CD4-positive, alpha-beta T cell treated with Interleukin-15 for 4 hours (primary cell): Measurements from ENCODE around the gene THSD7A.

Experiments
- DNase-seq: peaks from one replicate; pipeline ENCODE4 v3.0.0-alpha.2; 2020; ENCODE audit warnings: low spot score

Gene THSD7A

DNA sequence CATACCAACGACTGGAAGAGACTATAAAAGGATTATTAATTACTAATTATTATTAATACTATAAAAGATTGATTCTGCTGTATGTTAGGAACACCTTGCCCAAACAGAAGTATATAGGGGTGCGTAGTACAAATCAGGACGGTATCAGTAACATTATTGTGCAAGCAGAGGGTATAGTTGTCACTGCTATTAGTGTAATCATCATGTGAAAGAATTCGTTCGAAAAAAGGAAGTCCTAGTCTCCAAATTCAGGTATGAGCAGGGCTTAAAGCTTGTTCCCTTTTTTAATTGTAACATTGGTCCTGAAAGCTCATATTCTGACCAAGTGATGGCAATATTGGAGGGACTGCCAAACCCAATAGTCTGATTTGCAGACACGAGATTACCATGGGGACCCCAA lies 81.8 kb downstream of the THSD7A start:
- DNase-seq: no peak

DNA sequence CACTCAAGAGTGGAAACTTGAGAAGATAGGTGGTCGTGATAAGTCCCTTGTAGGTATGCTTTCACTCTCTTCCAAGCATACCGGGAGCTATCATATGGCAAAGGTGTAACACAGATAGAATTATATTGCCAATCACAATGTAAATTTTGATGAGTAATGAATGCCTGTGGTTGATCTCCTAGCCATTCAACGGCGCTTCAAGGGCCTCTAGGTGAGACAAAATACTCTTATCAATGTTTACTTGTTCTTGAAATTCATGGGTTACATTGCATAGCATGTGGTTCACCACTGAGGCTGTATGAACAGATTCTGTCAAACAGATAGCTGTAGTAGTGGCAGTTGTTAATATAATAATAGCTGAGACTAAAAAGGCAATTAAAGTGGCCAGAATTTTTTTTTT lies 82.4 kb downstream of the THSD7A start:
- DNase-seq: no peak

DNA sequence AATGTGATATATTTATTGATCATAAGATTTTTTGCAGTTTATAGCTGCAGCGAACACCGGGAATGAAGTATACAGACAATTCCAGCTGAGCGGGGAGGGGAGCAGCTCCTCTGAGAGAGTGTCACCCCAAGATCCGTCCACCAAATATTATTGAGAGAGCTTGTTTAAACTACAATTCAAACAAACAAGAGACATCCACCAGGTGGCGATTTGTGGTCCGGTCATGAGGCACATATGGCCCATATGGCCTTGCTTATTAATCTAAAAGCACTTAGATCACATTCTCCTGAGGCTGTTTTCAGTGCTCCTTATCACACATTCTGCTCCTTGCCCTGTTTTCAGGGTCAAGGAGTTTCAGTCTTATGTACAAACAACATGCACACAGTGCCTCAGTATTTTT lies 83.1 kb downstream of the THSD7A start:
- DNase-seq: no peak

DNA sequence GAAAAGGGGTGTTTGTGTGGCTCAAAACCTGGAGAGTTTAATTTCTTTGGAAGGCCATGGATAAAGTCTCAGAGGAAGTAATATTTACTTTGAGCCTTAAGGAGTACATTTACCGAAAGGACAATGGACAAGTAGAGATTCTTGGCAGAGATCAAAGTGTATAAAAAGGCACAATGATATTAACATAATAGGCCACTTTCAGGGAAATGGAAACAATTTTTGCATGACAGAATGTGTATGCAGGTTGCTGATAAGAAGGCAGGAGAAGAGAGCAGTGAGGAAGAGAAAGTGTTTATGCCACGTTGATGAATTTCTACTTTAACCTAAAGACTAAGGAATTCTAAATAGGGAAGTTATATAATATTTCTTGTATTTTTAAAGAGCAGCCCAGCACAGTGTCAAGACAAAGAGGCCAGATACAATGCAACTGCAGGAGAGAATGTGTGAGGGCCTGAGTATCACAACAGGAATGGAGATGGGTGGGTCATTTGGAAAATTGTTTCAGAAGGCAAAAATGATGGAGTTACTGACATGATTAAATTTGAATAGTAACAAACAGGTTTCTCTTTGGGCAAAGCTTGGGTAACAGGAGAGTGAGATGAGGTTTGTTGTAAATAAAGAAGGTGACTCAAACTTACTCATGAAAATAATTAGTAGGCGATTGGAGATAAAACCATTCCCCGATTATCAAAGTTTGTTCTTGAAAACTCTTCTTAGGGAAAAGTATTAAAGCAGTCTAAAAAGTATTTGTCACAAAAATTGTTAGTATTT lies 84.1 kb downstream of the THSD7A start:
- no peak for DNase-seq

DNA sequence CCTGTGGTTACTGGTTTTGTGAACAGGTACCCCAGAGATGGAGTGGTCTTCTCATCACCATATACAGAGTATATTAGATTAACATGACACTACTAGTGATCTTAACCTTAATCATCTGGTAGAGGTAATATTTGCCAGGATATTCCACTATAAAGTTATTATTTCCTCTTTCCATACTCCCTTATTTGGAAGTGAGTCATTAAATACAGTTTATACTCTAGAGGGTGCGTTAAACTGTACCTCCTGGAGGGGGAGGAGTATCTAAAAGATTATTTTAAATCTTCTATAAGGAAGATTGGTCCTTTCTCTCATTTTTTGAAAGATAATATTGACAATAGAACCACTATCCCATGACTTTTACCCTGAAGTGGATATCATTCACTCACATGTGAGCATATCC lies 85.4 kb downstream of the THSD7A start:
- no peak for DNase-seq

DNA sequence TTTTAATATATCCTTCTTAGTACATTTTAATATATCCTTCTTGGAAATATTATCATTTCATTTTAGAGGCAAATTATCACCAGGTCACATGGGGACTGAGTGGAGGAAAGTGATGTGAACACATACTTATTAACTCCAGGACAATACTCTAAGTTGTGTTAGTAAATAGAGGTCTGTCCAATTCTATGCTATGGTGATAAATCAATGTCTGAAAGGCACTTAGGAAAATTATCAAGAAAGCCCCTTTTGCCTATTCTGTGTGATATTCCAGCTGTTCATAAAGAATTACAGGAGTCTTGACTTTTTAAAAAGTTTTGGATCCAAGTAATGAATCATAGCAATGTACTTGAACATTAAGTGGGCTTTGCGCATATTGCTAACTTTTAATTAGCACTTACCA lies 88.5 kb downstream of the THSD7A start:
- DNase-seq: no peak

DNA sequence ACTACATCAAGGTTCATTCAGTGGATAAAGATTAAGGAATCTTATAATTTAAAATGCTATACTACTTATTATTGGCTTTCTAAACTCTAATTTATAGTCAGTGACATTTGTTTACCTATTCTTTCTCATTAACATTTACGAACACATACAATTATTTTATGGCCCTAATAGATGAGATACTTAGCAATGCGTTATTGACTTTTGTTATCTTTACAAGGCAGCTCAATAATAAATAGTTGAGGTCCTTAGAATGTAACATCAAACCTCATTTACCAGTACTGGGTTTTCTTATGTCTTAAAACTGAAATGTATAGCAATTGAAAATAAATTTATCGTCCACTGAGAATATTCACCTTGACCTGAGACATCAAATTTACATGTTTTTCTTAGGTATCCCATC lies 89.0 kb downstream of the THSD7A start:
- no peak for DNase-seq

DNA sequence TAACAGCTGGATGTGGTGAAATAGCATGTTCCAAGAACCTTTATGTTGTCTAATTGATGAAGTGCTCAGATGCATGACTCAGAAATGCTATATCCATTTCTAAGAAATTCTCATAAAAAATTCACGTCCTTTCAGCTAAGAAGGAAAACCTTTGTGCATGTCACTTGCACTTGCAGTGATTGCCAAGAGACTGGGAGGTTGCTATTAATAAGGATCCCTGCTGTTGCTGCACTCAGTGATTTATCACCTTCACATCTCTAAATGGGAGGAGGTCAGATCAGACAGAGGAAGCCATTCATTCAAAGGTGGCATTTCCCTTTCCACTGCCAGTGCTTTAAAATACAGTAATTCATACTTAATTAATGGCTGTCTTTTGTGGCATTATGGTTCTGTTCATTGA lies 89.5 kb downstream of the THSD7A start:
- no peak for DNase-seq

DNA sequence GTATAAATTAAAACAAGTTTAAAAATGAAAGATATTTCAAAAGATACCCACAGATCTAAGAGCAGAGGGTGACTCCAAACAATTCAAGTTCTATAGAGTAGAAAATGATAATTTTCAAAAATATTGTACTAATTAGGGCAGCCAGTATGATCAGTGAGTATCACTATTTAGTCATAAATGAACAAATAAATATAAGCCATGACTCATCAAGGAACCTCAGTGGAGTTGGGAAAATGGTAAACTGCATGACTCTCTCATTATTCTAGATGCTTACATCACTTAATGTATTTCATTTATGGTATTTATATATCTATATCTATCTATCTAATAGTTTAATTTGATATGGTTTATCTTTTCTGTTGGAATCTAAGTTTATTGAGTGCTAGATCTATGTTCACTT lies 94.3 kb downstream of the THSD7A start:
- DNase-seq: no peak

DNA sequence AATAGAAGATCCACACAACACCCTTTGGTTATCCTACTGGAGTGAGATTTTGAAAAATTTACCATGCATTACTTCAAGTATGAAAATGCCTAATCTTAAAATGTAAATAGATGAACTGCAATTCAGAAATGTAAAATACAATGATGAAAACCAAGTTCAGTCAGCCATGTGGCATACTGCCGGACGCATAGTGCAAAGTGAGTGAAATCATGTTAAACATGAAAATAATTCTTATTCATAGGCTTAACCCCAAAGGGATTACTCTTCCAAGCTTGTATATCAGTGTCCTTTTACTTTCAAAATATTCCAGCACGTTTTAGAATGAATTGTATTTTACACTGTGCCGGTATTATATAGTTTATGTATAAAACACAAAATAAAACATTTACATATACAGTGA lies 99.8 kb downstream of the THSD7A start:
- no peak for DNase-seq

DNA sequence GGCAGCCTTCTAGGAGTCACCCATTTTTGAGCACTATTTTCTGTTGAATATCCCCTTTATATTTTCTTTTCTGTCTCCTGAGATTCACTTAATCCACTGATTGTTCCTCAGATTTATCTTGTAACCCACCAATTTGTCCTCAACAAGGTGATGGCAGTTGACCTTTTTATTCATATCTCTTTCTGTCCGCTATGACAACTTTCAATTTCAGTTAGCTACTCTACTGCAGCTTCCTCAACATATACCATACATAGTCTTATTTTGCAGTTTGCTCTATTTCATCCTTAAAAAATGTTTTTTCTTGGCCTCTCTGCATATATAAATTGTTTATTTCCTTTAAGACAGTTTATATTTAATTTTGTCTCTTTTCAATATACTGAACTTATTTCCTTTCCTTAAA lies 101.3 kb downstream of the THSD7A start:
- no peak for DNase-seq

DNA sequence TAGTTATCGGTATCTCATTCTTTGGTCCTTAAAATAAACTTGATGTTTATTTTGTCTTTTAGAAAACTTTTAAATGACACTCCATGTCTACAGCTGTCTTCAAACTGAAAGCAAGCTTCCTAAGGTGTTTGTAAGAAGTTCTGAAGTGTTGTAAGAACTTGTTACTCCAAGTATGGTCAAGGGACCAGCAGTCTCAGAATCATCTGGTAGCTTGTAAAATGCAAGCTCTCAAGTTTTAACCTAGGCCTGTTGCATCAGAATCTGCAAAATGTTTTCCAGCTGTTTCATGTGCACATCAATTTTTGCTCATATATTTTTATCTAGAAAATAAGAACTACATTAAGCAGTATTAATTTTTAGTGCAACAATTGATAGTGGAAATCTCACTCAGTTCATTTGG lies 104.1 kb downstream of the THSD7A start:
- no peak for DNase-seq

DNA sequence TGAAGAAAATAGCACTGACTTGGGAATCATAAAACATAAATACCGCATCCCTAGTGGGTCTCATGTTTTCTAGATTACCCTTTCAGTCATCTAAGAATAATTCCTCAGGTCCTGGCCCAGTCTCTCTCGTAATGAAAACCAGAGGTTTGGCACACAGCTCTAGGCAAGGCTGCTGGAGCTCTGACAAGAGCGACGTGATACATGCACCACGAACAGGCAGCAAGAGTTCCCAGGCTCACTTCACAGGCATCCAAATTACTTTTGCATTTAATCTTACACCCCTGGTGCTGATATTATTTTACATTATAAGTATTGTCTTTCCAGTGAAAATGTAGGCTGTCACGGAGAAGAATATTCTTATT lies 105.2 kb downstream of the THSD7A start:
- DNase-seq: no peak

DNA sequence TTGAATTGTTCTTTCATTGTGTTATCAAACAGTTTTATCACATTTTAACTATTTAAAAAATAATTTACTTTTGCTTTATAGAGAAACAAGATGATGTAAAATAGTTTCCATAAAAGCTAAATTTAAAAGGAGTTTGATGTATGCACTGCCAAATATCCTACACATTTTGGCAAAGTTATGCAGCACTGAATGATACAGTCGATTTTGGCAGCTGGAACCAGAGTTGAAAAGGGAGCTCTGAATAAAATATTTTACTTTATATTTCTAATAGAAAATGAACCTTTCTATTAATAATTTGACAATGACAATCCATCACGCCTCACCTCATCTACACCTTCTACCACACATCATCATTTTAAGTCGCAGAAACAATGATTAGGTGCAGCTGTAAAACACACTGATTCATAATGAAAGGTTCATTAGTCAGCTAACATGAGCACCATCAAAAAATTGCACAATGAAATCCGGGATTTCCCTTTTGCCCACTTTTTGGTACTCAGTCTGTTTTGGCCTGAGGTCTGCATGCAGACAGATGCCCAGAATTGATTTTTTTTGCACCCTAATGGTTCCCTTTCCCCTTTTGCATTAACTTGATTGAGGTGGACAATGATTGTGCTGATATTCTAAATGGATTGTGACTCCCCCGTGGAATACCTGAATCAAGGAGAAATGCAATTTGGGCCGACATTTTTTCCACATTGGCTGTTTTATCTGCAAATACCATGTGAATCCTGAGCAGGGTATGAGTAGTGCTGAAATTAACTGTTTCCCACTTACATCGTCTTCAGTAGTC lies 105.8 kb downstream of the THSD7A start:
- DNase-seq: no peak

DNA sequence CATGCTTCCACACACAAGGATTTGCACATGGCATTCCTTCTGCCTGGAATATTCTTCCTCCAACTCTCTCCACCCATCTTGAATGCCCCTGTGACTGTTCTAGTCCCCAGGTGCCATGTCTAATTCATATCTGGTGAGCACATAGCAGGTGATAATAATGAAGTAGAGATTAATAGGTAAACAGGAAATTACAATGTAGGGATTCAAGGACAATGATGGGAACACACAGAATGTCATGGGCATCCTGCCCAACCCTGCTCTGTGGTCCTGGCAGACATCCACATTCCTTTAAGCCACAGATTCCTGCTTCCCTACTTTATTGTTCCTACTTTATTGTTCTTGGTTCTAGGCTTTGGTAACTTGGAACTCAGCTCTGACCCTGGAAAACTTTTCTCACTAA lies 115.8 kb downstream of the THSD7A start:
- no peak for DNase-seq

DNA sequence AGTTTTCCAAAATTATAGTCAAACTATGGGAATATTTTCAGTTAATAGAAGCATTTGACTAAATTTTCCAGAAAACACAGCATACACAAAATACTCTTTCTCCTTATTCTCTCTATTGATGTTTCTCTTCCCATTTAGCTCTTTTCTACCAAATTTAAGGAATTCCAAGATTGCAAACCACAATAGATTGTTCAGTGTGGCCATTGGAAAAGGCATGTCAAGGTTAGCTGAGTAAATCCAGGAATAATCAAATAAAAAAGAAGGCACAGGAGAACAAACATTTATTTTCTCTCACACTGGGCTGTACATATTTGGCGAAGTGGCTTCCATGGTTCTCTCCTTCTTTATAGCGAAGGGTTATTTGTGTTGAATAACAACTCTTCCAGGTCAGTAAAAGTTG lies 117.3 kb downstream of the THSD7A start:
- DNase-seq: no peak

DNA sequence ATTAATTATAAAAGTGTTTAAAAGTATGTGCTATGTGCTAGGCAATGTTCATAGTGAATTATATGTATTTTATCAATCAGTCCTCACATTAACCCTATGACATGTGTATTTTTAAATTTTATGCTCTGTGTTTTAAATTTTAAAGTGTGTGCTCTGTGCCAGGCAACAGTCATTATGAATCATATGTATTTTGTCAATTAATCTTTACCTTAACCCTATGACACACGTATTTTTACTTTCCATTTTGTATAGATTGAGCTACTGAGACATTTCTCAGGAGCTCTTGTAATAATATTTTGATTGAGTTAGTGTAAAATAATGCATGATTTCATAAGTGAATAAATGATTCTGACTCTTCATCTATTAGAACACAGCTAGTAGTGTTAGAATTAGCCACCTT lies 117.8 kb downstream of the THSD7A start:
- DNase-seq: no peak

DNA sequence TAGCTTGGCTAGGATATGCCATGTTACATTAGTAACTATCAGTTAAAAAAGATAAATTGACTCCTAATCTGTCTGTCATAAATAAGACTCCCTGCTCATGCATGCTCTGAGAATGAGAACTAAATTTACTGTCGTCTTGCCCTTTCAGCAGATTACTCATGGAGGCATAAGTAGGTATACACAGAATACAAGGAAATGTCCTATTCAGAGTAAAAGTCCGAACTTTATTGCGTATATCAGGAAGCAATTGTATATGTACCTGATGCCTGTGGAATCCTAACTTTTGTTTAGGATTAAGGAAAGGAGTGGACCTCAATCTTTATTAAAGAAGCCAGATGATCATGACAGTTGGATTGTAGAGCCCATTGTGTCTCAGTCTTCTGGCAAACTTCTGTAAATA lies 118.6 kb downstream of the THSD7A start:
- DNase-seq: no peak

DNA sequence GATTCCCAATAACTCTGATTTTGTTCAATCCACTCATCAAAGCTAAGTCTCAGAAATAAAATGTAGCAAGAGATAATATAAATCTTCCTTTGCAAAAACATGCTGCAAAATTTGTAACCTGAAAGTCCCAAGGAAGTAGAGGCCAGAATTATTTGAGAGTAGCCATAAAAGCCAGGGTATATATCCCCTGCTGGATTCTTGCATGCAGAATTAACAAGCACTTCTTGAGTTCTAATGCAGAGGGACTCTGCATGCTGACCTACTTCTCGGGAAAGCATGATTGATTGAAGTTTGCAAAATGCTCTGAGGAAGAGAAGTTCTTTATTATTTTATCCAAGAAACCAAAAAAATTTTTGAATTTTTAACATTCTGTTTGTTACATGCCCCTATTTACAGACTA lies 121.6 kb downstream of the THSD7A start:
- DNase-seq: no peak

DNA sequence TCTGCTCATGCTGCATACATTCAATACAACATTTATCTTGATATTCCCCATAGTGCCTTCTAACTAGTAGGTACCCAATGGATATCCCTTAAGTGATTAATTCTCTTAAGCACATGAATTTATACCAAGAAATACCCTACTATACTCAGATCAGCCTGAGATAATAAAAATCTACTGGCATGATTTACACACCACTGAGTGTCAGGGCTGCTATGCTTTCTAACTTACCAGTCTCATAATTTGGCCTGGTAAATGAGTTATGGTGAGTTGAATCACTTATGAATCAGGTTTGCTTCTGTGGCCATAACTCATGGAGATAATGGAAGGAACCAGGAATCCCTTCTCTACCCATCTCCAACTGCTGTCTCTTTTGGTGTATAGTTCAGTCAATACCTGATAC lies 122.8 kb downstream of the THSD7A start:
- DNase-seq: no peak

DNA sequence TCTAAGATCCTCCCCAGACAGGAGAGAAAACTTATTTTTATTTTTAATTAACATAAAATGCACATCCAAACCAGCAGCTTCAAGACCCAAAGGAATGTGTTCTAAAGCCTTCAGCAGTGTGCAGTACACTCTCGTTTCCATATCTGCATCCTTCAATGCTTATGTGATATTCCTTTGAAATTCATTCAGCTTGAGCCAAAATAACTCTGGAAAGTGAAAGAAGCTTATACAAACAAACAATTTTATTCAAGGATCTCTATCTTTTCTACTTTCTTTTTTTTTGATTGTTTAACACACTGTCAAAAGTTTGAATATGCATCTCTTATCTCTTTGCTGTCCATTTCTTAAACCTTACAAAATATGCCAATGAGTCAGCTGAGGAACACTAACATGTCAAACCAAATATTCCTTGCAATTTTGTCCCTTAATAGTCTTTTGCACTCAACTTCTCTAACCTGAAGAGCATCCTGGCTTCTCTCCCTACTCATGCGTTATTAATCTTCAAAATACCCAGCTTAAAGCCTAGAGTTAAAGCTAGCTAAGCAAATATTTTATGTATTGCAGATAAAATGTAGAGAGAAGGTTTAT lies 124.3 kb downstream of the THSD7A start:
- DNase-seq: no peak

DNA sequence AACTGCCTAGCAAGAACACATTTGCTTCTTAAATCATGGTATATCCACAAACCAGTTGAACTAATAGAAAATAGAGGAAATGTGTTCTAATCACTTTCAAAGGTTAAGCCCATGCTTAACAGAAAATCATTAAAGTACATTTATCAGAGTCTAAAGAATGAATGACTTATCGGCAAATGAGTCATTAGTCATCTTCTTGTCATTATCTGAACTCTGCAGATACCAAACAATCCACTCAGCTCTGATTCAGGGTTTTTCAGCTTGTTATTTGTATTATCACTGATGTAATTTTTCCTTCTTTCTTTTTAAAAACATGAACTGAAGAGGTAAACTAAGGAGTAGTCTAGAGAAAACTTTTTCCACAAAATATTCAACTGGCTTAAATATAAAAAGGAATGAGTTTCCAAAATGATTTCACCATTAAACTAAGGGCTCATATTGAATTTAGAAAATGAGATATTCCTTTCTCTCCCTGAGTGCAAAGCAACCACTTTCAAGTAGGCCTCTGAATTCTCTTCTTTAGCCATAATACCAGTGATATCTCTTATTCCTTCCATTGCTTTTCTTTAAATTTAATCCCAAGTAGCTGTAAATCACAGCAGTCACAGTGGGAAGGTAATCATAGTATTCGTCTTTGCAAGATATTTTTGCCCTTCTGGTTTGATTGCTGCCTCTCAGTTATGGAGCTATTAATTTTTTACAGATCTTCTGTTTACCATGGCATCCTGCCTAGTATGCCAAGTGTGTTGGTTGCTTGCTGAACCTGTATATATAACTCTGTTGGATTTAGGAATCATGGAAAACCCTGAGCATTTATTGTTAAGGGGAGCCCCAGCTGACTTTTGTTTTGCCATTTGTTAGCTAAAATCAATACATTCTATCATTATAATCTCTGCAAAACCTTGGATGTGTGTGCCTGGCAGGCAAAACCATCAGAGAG lies 125.1 kb downstream of the THSD7A start:
- no peak for DNase-seq
